ENCODE results near the gene SYT7. TPM values are rescaled to one million over a fixed set of nuclear protein-coding genes. Genes with fewer than 3 reads are reported as not detected.

SYT7 gene, protein sequence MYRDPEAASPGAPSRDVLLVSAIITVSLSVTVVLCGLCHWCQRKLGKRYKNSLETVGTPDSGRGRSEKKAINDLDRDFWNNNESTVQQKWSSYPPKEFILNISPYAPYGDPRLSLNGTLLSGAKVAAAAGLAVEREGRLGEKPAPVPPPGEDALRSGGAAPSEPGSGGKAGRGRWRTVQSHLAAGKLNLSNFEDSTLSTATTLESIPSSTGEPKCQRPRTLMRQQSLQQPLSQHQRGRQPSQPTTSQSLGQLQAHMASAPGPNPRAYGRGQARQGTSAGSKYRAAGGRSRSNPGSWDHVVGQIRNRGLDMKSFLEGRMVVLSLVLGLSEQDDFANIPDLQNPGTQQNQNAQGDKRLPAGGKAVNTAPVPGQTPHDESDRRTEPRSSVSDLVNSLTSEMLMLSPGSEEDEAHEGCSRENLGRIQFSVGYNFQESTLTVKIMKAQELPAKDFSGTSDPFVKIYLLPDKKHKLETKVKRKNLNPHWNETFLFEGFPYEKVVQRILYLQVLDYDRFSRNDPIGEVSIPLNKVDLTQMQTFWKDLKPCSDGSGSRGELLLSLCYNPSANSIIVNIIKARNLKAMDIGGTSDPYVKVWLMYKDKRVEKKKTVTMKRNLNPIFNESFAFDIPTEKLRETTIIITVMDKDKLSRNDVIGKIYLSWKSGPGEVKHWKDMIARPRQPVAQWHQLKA
- under 1 TPM in 1 of 2 experiments, not detected in 1; 0.04 TPM for total RNA-seq

DNA sequence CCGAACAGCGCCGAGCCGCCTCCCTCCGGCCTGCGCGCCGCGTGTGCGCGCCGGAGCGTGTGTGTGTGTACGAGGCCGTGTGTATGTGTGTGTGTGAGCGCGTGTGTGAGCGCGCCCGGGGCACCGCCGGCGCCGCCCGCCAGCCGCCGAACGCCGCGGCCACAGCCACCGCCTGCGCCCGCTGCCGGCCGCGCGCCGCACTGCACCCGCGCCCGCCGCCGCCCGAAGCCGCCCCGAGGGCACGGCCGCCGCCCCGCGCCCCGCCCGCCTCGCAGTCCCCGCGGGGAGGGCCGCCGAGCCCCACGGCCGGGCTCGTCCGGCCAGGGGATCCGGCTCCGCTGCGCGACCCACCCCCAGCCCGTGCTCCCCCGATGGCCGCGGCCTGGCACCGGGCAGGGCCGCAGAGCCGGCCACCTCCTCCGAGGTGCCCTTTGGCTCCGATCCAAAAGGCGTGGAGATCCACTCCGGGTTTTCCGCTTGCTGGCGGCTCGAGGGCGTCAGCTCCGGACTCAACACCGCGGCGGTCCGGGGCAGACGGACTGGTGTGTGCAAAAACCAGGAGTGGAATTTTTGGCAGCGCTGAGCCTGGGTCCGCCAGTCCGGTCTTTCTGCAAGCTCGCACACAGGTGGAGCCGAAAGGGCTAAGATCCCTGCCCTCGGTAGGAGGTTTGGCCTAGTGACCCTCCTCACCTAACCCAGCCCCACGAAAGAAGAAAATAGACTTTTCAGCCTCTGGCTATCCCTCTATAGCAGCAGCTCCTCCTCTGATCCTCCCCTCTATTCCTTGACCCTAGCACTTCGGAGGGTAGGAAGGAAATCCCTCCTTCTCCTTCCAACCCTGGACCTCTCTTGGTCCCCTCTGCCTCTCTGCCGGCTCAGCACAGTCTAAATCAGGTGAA lies at the start of gene SYT7:
Gene SYT7, minus strand, starts transcription at position 47 of the 899 bp plus-strand sequence. CDS start 256 bp downstream, outside the sequence.
- POLR2A ChIA-PET = no interaction called here

DNA sequence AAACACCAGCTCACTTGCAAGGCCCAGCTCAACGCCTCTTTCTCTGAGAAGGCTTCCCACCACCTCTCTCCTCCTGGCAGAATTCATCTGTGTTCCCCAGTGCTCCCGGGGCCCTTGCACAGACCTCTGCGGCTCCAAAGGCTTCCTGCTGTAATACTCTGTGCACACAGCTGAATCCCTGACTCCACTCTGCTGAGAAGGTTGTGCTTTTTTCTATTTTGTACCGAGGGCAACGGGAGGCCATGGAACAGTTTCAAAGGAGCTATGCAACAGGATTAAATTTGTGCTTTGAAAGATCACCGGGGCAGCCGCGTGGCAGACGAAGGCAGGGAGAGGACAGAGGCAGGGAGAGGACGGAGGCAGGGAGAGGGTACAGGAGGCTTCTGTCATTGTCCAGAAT lies 49.2 kb upstream of the SYT7 start:
- ATAC-seq (no peak), DNase-seq (no peak)
- Mint-ChIP-seq H3K27ac (no peak overlapping the region), H3K36me3 (ENCODE audit: low read depth) (no peaks in the 10 kb centered on the region), H3K9me3 (ENCODE audit: low read depth) (no peaks in the 10 kb centered on the region), H3K4me3 (no peak overlapping the region), H3K4me1 (no peaks in the 10 kb centered on the region), H3K27me3 (peaks cover 3% of the 10 kb centered on the region)
- POLR2A ChIA-PET = no interaction called here
- intact Hi-C loops (cut with DNase I, micrococcal nuclease) = no loop called here
- CTCF ChIA-PET = interaction anchor here (0.6 to 3.2 kb wide), 4 partner anchors 9 to 148 kb away, joined by 3 to 25 read pairs (median 3); no protein-coding TSS in a partner anchor

More for the DNA sequence above, at the start of gene SYT7:
- Mint-ChIP-seq H3K4me1 (peaks cover 12% of the 10 kb centered on the region), H3K27ac (no peak within 1 kb of the TSS), H3K27me3 (peaks cover 35% of the 10 kb centered on the region), H3K36me3 (ENCODE audit: low read depth) (no peaks in the 10 kb centered on the region), H3K9me3 (ENCODE audit: low read depth) (no peaks in the 10 kb centered on the region), H3K4me3 (peak within 1 kb of the TSS; percentile 64)
- CTCF ChIA-PET = interaction anchor here (0.5 to 1.3 kb wide), 6 partner anchors 12 to 542 kb away, joined by 3 to 5 read pairs (median 3); no protein-coding TSS in a partner anchor
- intact Hi-C loops (cut with DNase I, micrococcal nuclease) = loop anchor here in 1 of 2 experiments (1.0 to 10.0 kb wide), 9 partner anchors 14 to 544 kb away; partner anchors contain the start of genes DDB1, FEN1, INCENP and SDHAF2
- DNase-seq (peak; percentile 97), ATAC-seq (peak; percentile 91)

DNA sequence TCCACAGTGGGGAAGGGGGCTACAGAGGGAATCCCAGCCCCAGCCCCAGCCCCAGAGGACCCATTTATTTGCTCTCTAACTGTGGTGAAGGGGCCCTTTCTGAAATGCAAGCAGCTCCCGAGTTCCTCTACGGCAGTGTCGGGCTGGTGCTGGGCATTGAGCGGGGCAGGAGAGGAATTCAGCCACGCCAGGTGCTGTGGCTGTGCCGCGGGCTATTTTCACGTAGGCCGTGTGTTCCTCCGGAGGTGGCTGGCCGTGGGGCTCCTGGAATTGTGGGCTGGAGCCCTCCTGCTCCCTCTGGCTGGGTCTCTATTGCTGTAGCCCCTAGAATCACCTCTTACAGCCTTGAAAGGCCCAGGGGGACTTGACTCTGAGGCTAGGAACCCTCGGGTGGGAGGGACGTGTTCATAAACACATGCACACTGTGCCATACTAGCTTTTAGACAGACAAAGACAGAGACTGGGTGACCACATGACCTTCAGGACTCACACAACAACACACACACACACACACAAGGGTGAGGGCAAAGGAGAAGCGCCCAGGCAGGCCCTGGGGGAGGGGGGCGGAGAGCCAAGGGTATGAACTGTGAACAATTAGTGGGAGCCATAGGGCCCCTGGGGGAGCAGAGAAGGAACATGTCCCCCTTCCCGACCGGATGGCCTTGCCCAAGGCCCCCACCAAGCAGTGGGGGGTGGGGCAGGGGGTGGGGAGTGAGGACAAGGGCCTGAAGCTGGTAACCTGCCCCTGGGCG lies 48.4 kb upstream of the SYT7 start:
- Mint-ChIP-seq H3K36me3 (ENCODE audit: low read depth) (no peaks in the 10 kb centered on the region), H3K27ac (no peak overlapping the region), H3K4me3 (no peak overlapping the region), H3K4me1 (no peaks in the 10 kb centered on the region), H3K9me3 (ENCODE audit: low read depth) (no peaks in the 10 kb centered on the region), H3K27me3 (peaks cover 5% of the 10 kb centered on the region)
- intact Hi-C loops (cut with DNase I, micrococcal nuclease) = no loop called here
- no peak for ATAC-seq
- CTCF ChIA-PET = interaction anchor here (0.6 to 3.2 kb wide), 4 partner anchors 10 to 435 kb away, joined by 3 to 25 read pairs (median 6); no protein-coding TSS in a partner anchor
- no peak for DNase-seq
- POLR2A ChIA-PET = no interaction called here

DNA sequence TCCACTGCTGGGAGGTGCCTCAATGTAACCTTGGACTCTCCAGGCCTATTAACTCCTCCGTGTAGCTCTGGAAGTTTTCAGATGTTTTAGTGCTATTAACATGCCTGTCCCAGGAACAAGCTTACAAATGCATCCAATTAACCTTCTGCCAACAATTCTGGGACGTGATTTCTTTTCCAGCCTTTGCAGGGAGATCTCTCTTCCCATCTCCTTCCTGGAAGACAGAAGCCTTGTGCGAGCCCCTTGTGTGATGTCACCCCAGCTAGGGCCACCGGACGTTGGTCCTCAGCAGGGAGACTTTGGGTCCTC lies 47.7 kb upstream of the SYT7 start:
- no peaks in the 10 kb centered on the region for H3K9me3 Mint-ChIP-seq (ENCODE audit: low read depth)
- ChIA-PET POLR2A (no interaction called here), CTCF (interaction anchor here (0.5 to 3.2 kb wide), 3 partner anchors 11 to 782 kb away, joined by 3 to 25 read pairs (median 6); no protein-coding TSS in a partner anchor)
- peaks cover 5% of the 10 kb centered on the region for H3K27me3 Mint-ChIP-seq
- H3K4me3 Mint-ChIP-seq = no peak overlapping the region
- ATAC-seq = no peak
- intact Hi-C loops (cut with DNase I, micrococcal nuclease) = loop anchor here in 1 of 2 experiments (1.0 kb wide), 2 partner anchors 96 to 151 kb away; no protein-coding TSS in a partner anchor
- no peak for DNase-seq
- H3K27ac Mint-ChIP-seq = no peak overlapping the region
- H3K36me3 Mint-ChIP-seq (ENCODE audit: low read depth) = no peaks in the 10 kb centered on the region
- no peaks in the 10 kb centered on the region for H3K4me1 Mint-ChIP-seq

DNA sequence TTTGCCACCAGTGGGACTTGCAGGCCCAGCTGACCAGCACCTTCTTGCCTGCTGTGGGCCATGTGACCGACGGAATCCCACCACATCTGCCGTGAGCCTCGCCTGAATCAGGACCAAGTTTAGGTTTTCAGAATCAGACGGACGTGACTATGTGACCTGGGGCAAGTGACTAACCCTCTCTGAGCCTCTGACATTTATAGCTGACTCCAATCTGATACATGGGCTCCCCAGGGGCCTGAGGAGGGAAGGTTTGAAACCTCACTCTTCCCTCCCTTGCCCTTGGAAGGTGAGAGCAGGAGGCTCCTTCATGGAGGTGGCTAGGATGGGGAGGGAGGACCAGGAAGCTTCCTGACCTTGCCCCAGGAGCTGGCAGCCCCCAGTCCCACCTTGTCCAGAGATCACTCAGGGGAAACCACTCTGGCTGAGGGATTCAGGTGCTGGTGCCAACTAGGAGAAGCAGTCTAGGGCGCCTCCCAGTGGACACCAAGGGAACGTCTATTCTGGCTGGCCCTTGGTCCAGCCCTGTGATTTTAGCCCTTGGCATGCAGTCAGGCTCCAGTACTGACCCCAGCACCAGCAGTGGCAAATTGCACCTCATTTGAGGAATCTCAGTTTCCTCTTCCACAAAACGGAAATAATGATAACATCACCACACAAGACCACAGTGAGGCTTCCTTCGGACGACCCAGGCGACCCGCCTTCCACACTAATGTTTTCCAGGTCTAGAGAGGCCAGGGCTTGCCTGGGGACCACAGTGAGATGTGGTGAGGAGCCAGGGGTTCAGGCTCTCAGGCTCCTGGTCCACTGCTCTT lies 47.2 kb upstream of the SYT7 start:
- intact Hi-C loops (cut with DNase I, micrococcal nuclease) = loop anchor here in 1 of 2 experiments (1.0 kb wide), 2 partner anchors 96 to 151 kb away; no protein-coding TSS in a partner anchor
- Mint-ChIP-seq H3K4me3 (no peak overlapping the region), H3K4me1 (no peaks in the 10 kb centered on the region), H3K9me3 (ENCODE audit: low read depth) (no peaks in the 10 kb centered on the region), H3K27me3 (peaks cover 5% of the 10 kb centered on the region), H3K27ac (no peak overlapping the region), H3K36me3 (ENCODE audit: low read depth) (no peaks in the 10 kb centered on the region)
- ChIA-PET CTCF (interaction anchor here (0.5 to 3.2 kb wide), 9 partner anchors 8 to 782 kb away, joined by 3 to 25 read pairs (median 3); no protein-coding TSS in a partner anchor), POLR2A (interaction anchor here (0.5 kb wide), 1 partner anchor 214 kb away, joined by 8 read pairs; no protein-coding TSS in a partner anchor)
- peak; percentile 74 for DNase-seq
- peak; percentile 84 for ATAC-seq

DNA sequence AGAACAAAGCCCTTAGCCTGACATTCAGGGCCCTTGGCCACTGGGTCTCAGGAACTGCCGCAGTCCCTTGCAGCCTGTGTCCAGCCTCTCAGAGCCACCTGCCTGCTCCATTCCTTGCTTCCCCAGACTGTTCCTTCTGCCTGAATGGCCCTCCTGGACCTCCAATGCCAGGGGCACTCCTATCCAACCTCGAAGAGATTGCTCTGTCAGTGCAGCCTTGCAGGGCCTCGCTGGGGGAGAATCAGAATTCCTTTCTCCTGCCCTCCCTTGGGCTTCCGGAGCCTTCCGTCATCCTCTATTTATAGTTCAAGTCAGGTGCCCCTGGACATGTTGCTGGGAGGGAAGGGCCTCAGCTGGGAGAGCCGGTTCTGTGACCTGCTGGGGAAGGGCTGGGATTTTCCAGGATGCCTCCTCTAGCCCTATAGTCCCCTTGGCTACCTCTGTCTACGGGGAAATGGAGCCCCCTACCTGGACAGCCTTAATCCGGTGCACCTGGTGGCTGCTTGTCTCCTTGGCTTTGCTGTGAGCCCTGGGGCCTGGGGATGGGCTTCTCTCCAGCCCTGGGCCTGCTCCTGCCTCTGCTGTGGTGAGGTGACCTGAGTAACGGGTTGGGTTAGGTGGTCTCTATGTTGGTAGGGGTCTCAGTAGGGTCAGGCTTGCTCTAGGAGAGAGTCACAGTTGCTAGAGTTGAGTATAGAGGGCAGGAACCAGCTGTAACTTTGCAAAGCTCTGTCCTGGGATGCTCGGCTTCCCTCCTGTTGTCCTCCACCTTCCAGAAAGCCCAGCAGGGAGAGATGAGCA lies 45.9 kb upstream of the SYT7 start:
- Mint-ChIP-seq H3K27ac (no peak overlapping the region), H3K27me3 (peaks cover 6% of the 10 kb centered on the region), H3K4me1 (no peaks in the 10 kb centered on the region), H3K4me3 (no peak overlapping the region), H3K9me3 (ENCODE audit: low read depth) (no peaks in the 10 kb centered on the region), H3K36me3 (ENCODE audit: low read depth) (no peaks in the 10 kb centered on the region)
- DNase-seq (no peak), ATAC-seq (no peak)
- intact Hi-C loops (cut with DNase I, micrococcal nuclease) = no loop called here
- CTCF ChIA-PET = interaction anchor here (0.6 to 3.2 kb wide), 8 partner anchors 9 to 218 kb away, joined by 3 to 25 read pairs (median 4); no protein-coding TSS in a partner anchor
- POLR2A ChIA-PET = no interaction called here

DNA sequence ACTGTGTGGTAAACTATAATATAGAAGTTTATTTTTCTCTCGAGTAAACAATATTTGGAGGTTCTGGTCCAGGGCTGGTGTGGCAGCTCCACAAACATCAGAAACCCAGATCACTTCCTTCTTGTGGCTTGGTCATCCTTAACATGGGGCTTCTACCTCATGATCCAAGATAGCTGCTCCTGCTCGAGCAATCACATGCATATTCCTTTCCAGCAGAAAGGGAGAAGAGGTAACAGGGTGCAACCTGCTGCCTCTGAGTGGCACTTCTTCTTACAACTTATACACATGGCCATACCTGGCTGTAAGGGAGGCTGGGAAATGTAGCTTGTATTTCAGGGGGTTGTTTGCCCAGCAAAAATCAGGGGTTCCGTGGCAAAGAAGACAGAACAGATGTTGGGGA lies 44.6 kb upstream of the SYT7 start:
- ATAC-seq = no peak
- ChIA-PET POLR2A (no interaction called here), CTCF (interaction anchor here (0.6 to 1.8 kb wide), 2 partner anchors 13 to 25 kb away, joined by 3 to 12 read pairs; no protein-coding TSS in a partner anchor)
- Mint-ChIP-seq H3K36me3 (ENCODE audit: low read depth) (no peaks in the 10 kb centered on the region), H3K27me3 (peaks cover 6% of the 10 kb centered on the region), H3K9me3 (ENCODE audit: low read depth) (no peaks in the 10 kb centered on the region), H3K27ac (no peak overlapping the region), H3K4me1 (no peaks in the 10 kb centered on the region), H3K4me3 (no peak overlapping the region)
- DNase-seq = no peak
- intact Hi-C loops (cut with DNase I, micrococcal nuclease) = no loop called here

DNA sequence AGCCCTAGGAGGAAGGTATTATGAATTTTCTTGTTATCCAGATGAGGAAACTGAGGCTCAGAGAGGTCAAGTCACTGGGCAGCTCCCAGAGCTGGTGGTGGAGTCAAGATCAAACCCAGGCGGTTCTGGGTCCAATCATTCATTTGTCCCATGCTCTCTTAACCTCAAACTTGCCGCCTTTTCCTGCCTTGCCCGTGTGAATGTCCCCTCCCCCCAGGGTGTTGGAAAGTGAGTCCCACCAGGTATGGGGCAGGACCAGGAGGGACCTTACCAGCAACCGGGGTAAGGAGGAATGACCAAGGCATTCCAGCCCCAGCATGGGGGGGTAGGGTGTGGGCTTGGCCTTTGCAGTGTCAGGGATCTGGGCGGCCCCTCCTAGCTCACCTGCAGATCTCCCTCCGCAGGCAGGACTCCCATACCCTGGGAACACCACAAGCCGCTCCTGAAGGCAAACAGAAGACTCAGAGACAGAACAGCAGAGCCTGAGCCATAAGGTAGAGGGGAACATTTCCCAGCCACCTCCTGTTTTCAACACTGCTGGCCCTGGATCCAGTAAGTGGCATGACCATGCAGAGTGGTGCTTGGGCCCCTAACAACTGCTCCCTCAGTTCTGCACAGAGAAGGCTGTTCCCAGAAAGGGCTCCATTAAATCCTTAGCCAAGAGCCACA lies 41.2 kb upstream of the SYT7 start:
- POLR2A ChIA-PET = no interaction called here
- Mint-ChIP-seq H3K27me3 (peaks cover 14% of the 10 kb centered on the region), H3K4me3 (no peak overlapping the region), H3K4me1 (no peaks in the 10 kb centered on the region), H3K9me3 (ENCODE audit: low read depth) (no peaks in the 10 kb centered on the region), H3K36me3 (ENCODE audit: low read depth) (no peaks in the 10 kb centered on the region), H3K27ac (no peak overlapping the region)
- intact Hi-C loops (cut with DNase I, micrococcal nuclease) = no loop called here
- no peak for DNase-seq
- CTCF ChIA-PET = interaction anchor here (0.8 kb wide), 1 partner anchor 17 kb away, joined by 3 read pairs; no protein-coding TSS in a partner anchor
- no peak for ATAC-seq
